ENCODE results near the gene COL2A1. TPM values are rescaled to one million over a fixed set of nuclear protein-coding genes. Genes with fewer than 3 reads are reported as not detected.

Gene COL2A1
- total RNA-seq, 3 donors from 2014 or later (not counting 1 experiment from before 2014, with no cell fraction given): not detected

GRCh38 chr12:47989023-47989417, 15.3 kb downstream of the COL2A1 start:
- intact Hi-C loops (cut with micrococcal nuclease): no loop called here
- H3K9me3 ChIP-seq (ENCODE audit: control insufficient read depth, insufficient read depth, low read length): no peaks in the 10 kb centered on the region
- Mint-ChIP-seq H3K27me3 (ENCODE audit: low read depth in 2 of 2) (peaks cover 16 to 20% of the 10 kb centered on the region in 2 donors), H3K4me3 (no peak overlapping the region), H3K36me3 (no peaks in the 10 kb centered on the region), H3K4me1 (peaks cover 16 to 18% of the 10 kb centered on the region in 2 donors), H3K9me3 (no peaks in the 10 kb centered on the region), H3K27ac (no peak overlapping the region)
- TF ChIP-seq, protein P1, sequence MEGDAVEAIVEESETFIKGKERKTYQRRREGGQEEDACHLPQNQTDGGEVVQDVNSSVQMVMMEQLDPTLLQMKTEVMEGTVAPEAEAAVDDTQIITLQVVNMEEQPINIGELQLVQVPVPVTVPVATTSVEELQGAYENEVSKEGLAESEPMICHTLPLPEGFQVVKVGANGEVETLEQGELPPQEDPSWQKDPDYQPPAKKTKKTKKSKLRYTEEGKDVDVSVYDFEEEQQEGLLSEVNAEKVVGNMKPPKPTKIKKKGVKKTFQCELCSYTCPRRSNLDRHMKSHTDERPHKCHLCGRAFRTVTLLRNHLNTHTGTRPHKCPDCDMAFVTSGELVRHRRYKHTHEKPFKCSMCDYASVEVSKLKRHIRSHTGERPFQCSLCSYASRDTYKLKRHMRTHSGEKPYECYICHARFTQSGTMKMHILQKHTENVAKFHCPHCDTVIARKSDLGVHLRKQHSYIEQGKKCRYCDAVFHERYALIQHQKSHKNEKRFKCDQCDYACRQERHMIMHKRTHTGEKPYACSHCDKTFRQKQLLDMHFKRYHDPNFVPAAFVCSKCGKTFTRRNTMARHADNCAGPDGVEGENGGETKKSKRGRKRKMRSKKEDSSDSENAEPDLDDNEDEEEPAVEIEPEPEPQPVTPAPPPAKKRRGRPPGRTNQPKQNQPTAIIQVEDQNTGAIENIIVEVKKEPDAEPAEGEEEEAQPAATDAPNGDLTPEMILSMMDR (IDR thresholded peaks at IDR 0.05): no peak
- DNase-seq: no peak
- no peak for ATAC-seq
- peaks cover 23% of the 10 kb centered on the region for H3K4me1 ChIP-seq (ENCODE audit: control insufficient read depth, insufficient read depth, low read length)
- H3K27me3 ChIP-seq (ENCODE audit: control insufficient read depth, insufficient read depth, low read length): peaks cover 5% of the 10 kb centered on the region
- no peak overlapping the region for H3K4me3 ChIP-seq (ENCODE audit: low read length)
- no peak overlapping the region for H3K27ac ChIP-seq (ENCODE audit: low read length)
- WGBS (ENCODE audit: insufficient coverage): over 99% methylated on average over 7 of the region's 8 CpGs
- H3K36me3 ChIP-seq (ENCODE audit: control insufficient read depth, insufficient read depth, low read length): no peaks in the 10 kb centered on the region

- TF ChIP-seq, protein P1 (IDR thresholded peaks at IDR 0.05): no peak
- H3K27ac Mint-ChIP-seq: no peak overlapping the region
- H3K27me3 Mint-ChIP-seq (ENCODE audit: low read depth in 2 of 2): peaks cover 16 to 17% of the 10 kb centered on the region in 2 donors
- ATAC-seq (no peak), DNase-seq (no peak)
- Histone ChIP-seq H3K36me3 (ENCODE audit: control insufficient read depth, insufficient read depth, low read length) (no peaks in the 10 kb centered on the region), H3K9me3 (ENCODE audit: control insufficient read depth, insufficient read depth, low read length) (no peaks in the 10 kb centered on the region), H3K27ac (ENCODE audit: low read length) (no peak overlapping the region), H3K4me3 (ENCODE audit: low read length) (no peak overlapping the region), H3K4me1 (ENCODE audit: control insufficient read depth, insufficient read depth, low read length) (peaks cover 23% of the 10 kb centered on the region), H3K27me3 (ENCODE audit: control insufficient read depth, insufficient read depth, low read length) (peaks cover 5% of the 10 kb centered on the region)
- no peak overlapping the region for H3K4me3 Mint-ChIP-seq
- H3K9me3 Mint-ChIP-seq: no peaks in the 10 kb centered on the region
- intact Hi-C loops (cut with micrococcal nuclease): no loop called here
- H3K36me3 Mint-ChIP-seq: no peaks in the 10 kb centered on the region
- WGBS (ENCODE audit: insufficient coverage): 94% methylated on average over 15 of the region's 15 CpGs
- H3K4me1 Mint-ChIP-seq: peaks cover 16 to 18% of the 10 kb centered on the region in 2 donors
Measured at GRCh38 chr12:47988073-47989022, 15.9 kb downstream of the COL2A1 start.

DNA sequence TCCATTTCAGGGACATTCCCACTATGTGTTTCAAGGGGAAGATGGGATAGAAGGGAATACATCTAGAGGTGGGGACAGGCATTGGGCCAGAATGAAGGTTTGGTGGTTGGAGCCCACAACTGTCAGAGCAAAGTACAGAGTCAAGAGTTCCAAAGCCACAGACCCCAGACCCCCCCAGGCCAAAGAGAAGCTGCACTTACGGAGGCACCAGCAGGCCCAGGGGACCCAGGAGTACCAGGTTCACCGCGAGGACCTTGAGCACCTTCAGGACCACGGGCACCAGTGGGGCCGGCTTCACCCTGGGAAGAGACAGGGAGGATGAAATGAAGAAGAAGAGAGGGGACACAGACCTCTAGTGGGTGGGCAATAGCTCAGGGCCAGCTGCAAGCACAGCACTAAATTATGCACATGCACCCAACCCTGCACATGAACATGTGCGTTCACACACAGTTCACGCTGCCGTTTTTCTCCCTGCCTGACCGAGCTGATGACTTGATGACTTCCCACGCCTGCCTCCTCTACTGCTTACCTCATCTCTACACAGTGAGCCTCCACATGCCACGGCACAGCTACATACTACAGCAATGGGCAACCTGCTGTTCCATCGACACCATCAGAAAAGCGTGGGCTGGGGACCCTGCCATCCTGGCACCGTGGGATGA, 16.7 kb downstream of the COL2A1 start:
- Histone ChIP-seq H3K4me3 (ENCODE audit: low read length) (no peak overlapping the region), H3K4me1 (ENCODE audit: control insufficient read depth, insufficient read depth, low read length) (peaks cover 23% of the 10 kb centered on the region), H3K27ac (ENCODE audit: low read length) (no peak overlapping the region), H3K27me3 (ENCODE audit: control insufficient read depth, insufficient read depth, low read length) (peaks cover 5% of the 10 kb centered on the region), H3K9me3 (ENCODE audit: control insufficient read depth, insufficient read depth, low read length) (no peaks in the 10 kb centered on the region), H3K36me3 (ENCODE audit: control insufficient read depth, insufficient read depth, low read length) (no peaks in the 10 kb centered on the region)
- H3K27me3 Mint-ChIP-seq (ENCODE audit: low read depth in 2 of 2): peaks cover 16 to 17% of the 10 kb centered on the region in 2 donors
- intact Hi-C loops (cut with micrococcal nuclease): no loop called here
- no peak for ATAC-seq
- TF ChIP-seq, protein P1 (IDR thresholded peaks at IDR 0.05): no peak
- H3K4me3 Mint-ChIP-seq: no peak overlapping the region
- no peaks in the 10 kb centered on the region for H3K9me3 Mint-ChIP-seq
- no peak overlapping the region for H3K27ac Mint-ChIP-seq
- 88% methylated on average over 14 of the region's 14 CpGs for WGBS (ENCODE audit: insufficient coverage)
- DNase-seq: no peak
- H3K36me3 Mint-ChIP-seq: no peaks in the 10 kb centered on the region
- peaks cover 16 to 18% of the 10 kb centered on the region in 2 donors for H3K4me1 Mint-ChIP-seq
